ENCODE measurements around the gene CATSPER1. TPM values are rescaled to one million over a fixed set of nuclear protein-coding genes. Genes with fewer than 3 reads are reported as not detected.
A peak's percentile ranks its signal among the peaks of the same experiment; 100 is the strongest.

Gene CATSPER1
- total RNA-seq, 1 donor from 2014 or later = 0.45 TPM

DNA sequence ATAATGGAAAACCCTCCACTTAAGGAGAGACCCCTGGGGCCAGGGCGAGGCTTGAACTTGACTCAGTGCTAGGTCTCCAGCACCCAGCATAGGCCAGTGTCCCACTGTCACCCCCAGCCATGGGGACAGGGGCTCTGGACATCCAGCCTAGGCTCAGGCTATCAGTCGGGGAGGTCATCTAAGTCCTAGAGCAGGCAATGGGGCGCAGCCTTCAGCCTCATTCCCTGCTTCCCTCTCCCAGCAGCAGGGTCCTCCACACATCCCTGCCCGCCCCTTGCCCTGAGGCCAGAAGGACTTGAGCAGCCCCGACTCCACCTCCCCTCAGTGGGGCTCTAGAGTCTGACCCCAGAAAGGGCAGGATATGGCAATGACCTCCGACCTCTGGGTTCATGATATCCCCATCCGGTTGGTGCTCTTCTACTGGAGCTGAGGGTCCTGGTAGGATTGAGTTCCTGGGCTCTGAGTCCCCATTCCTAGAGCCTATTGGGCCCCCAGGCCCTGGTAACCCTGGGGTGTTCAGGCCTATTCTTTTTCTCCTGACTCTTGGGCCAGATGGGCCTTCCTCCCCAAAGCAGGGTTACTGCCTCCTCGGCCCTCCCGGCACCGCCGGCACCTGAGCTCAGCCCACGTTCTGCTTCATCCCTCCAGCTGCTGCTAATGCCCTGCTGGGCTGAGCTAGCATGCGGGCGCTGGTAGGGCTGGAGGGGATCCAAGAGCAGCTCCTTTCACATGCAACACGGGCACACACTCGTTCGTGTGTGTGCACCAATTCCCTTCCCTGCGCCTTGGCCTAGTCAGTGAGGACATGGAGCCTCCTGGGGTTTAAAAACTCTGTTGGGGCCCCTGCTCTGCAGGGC lies 10.1 kb downstream of the CATSPER1 start:
- peaks cover 3% of the 10 kb centered on the region for H3K27me3 ChIP-seq (ENCODE audit: insufficient read depth, low read length)
- H3K27me3 Mint-ChIP-seq (ENCODE audit: low read depth, unreplicated experiment) = peaks cover 3% of the 10 kb centered on the region
- no peaks in the 10 kb centered on the region for H3K36me3 Mint-ChIP-seq (ENCODE audit: low read depth, unreplicated experiment)
- H2AFZ ChIP-seq (ENCODE audit: low read depth, low read length) = no peak overlapping the region
- H3K4me1 Mint-ChIP-seq (ENCODE audit: low read depth, unreplicated experiment) = peaks cover 11% of the 10 kb centered on the region
- H3K4me2 ChIP-seq (ENCODE audit: low read length) = peak overlapping the region; percentile 48
- no peaks in the 10 kb centered on the region for H3K36me3 ChIP-seq (ENCODE audit: insufficient read depth, low read length)
- DNase-seq (ENCODE audit: low read depth) (no peak), FAIRE-seq (no peak)
- H3K4me3 ChIP-seq (ENCODE audit: insufficient read depth, low read depth, low read length) = no peak overlapping the region
- H3K4me1 ChIP-seq (ENCODE audit: insufficient read depth, low read length) = peaks cover 28% of the 10 kb centered on the region
- H3K27ac Mint-ChIP-seq (ENCODE audit: unreplicated experiment) = no peak overlapping the region
- no peaks in the 10 kb centered on the region for H3K79me2 ChIP-seq (ENCODE audit: insufficient read depth, low read length)
- H3K4me3 Mint-ChIP-seq (ENCODE audit: unreplicated experiment) = no peak overlapping the region
- H4K20me1 ChIP-seq (ENCODE audit: insufficient read depth, low read length) = no peaks in the 10 kb centered on the region
- no peak overlapping the region for H3K27ac ChIP-seq (ENCODE audit: low read depth, low read length)
- no peaks in the 10 kb centered on the region for H3K9me3 Mint-ChIP-seq (ENCODE audit: unreplicated experiment)
- H3K9me3 ChIP-seq (ENCODE audit: insufficient read depth, low read depth, low read length) = no peaks in the 10 kb centered on the region
- TF ChIP-seq, protein P1, sequence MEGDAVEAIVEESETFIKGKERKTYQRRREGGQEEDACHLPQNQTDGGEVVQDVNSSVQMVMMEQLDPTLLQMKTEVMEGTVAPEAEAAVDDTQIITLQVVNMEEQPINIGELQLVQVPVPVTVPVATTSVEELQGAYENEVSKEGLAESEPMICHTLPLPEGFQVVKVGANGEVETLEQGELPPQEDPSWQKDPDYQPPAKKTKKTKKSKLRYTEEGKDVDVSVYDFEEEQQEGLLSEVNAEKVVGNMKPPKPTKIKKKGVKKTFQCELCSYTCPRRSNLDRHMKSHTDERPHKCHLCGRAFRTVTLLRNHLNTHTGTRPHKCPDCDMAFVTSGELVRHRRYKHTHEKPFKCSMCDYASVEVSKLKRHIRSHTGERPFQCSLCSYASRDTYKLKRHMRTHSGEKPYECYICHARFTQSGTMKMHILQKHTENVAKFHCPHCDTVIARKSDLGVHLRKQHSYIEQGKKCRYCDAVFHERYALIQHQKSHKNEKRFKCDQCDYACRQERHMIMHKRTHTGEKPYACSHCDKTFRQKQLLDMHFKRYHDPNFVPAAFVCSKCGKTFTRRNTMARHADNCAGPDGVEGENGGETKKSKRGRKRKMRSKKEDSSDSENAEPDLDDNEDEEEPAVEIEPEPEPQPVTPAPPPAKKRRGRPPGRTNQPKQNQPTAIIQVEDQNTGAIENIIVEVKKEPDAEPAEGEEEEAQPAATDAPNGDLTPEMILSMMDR (IDR thresholded peaks at IDR 0.05; ENCODE audit: insufficient read depth, low read depth, low read length) = no peak
- TF ChIP-seq EZH2 (IDR thresholded peaks at IDR 0.05; ENCODE audit: insufficient read depth, low read length) = no peak
- no peak overlapping the region for H3K9ac ChIP-seq (ENCODE audit: low read length)

DNA sequence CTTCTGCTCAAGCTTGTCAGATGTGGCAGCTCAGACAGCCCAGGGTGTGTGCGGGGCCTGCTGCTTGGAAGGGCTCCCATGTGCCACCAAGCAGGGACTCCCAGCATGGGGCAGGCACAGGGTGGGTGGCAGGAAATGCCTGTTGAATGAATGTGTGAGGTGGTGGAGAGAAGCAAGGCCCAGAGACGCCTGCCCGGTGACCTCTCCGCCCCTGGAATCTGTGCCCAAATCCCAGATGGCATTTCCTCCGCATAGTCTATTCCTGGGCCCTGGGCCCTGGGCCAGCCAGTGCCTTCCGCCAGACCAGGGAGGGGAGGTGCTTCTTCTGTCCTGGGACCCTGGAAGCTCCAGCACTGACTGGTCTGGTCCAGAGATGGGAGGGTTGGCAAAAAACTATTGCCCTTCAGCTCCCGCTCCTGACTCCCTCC lies 10.8 kb downstream of the CATSPER1 start:
- H3K4me1 Mint-ChIP-seq (ENCODE audit: low read depth, unreplicated experiment) = peaks cover 8% of the 10 kb centered on the region
- H3K36me3 Mint-ChIP-seq (ENCODE audit: low read depth, unreplicated experiment) = no peaks in the 10 kb centered on the region
- H3K27ac ChIP-seq (ENCODE audit: low read depth, low read length) = no peak overlapping the region
- H3K36me3 ChIP-seq (ENCODE audit: insufficient read depth, low read length) = no peaks in the 10 kb centered on the region
- H4K20me1 ChIP-seq (ENCODE audit: insufficient read depth, low read length) = no peaks in the 10 kb centered on the region
- DNase-seq (ENCODE audit: low read depth) (peak; percentile 16), FAIRE-seq (no peak)
- H3K4me1 ChIP-seq (ENCODE audit: insufficient read depth, low read length) = peaks cover 22% of the 10 kb centered on the region
- H3K4me3 ChIP-seq (ENCODE audit: insufficient read depth, low read depth, low read length) = no peak overlapping the region
- H3K9me3 Mint-ChIP-seq (ENCODE audit: unreplicated experiment) = no peaks in the 10 kb centered on the region
- H3K27me3 Mint-ChIP-seq (ENCODE audit: low read depth, unreplicated experiment) = peaks cover 3% of the 10 kb centered on the region
- H2AFZ ChIP-seq (ENCODE audit: low read depth, low read length) = peak overlapping the region; percentile 59
- peaks cover 3% of the 10 kb centered on the region for H3K27me3 ChIP-seq (ENCODE audit: insufficient read depth, low read length)
- peak overlapping the region; percentile 12 for H3K9ac ChIP-seq (ENCODE audit: low read length)
- peak overlapping the region; percentile 15 for H3K4me3 Mint-ChIP-seq (ENCODE audit: unreplicated experiment)
- peak overlapping the region; percentile 48 for H3K4me2 ChIP-seq (ENCODE audit: low read length)
- no peak overlapping the region for H3K27ac Mint-ChIP-seq (ENCODE audit: unreplicated experiment)
- no peaks in the 10 kb centered on the region for H3K79me2 ChIP-seq (ENCODE audit: insufficient read depth, low read length)
- H3K9me3 ChIP-seq (ENCODE audit: insufficient read depth, low read depth, low read length) = no peaks in the 10 kb centered on the region
- no peak for TF ChIP-seq EZH2 (IDR thresholded peaks at IDR 0.05; ENCODE audit: insufficient read depth, low read length)
- TF ChIP-seq, protein P1 (IDR thresholded peaks at IDR 0.05; ENCODE audit: insufficient read depth, low read depth, low read length) = no peak

Measured in astrocyte (in vitro differentiated cells and primary cell).